Right lobe of liver (tissue), 4 donors: ENCODE results near the gene NCOA3.

Experiments used
- POLR2A ChIP-seq: fragments of 450-650 bp; IDR thresholded peaks from one replicate; pipeline ENCODE4 v1.6.1; 2017; ENCODE audit warnings: antibody characterized with exemption, mild to moderate bottlenecking
- TF ChIP-seq, protein P1 (sequence below), 4 donors: fragments of 200-600 bp in 3 of 4; fragments of 450-650 bp in 1 of 4; IDR thresholded peaks; one replicate each; pipeline versions ENCODE4 v1.5.1 to v1.8.0; 2016 to 2022; ENCODE audit warnings: antibody characterized with exemption in 4 of 4, mild to moderate bottlenecking in 2 of 4
- donor health status: DM: no; HTN: no; CAD: no.
- donor health status: DM: no; HTN: no; CAD: no.
- donor health status: DM: no; HTN: yes; CAD: no.

DNA sequence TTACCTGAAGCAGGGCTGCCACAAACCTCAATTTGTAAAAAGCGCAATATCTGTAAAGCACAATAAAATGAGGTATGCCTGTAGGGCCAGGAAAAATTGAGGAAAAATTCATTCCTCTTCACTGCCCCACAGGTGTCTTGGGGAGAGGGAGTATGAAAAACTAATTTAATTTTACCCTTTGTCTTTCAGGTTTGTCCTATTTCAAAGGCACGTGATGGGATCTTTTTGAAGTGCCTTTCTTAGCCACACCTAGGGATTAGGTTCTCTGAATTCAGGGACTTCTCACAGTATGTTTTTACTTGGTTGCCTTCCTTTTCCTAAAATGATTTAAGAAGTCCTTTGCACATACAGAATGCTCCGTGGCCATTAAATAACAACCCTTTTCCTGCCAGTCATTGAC is 71.9 kb downstream of the NCOA3 start:
- TF ChIP-seq, protein P1, sequence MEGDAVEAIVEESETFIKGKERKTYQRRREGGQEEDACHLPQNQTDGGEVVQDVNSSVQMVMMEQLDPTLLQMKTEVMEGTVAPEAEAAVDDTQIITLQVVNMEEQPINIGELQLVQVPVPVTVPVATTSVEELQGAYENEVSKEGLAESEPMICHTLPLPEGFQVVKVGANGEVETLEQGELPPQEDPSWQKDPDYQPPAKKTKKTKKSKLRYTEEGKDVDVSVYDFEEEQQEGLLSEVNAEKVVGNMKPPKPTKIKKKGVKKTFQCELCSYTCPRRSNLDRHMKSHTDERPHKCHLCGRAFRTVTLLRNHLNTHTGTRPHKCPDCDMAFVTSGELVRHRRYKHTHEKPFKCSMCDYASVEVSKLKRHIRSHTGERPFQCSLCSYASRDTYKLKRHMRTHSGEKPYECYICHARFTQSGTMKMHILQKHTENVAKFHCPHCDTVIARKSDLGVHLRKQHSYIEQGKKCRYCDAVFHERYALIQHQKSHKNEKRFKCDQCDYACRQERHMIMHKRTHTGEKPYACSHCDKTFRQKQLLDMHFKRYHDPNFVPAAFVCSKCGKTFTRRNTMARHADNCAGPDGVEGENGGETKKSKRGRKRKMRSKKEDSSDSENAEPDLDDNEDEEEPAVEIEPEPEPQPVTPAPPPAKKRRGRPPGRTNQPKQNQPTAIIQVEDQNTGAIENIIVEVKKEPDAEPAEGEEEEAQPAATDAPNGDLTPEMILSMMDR (IDR thresholded peaks at IDR 0.05), result no peak
- no peak for TF ChIP-seq POLR2A
